CD14-positive monocyte (primary cell): ENCODE results near the gene PVALEF. TPM values are rescaled to one million over a fixed set of nuclear protein-coding genes. Genes with fewer than 3 reads are reported as not detected.
"Not testable (repeated sequence)": the region's sequence is repeated elsewhere in the genome, so short reads cannot be mapped to it uniquely, and the experiment has no call there.

Experiments used
- DNase-seq, 3 donors: peaks; one replicate each; pipeline ENCODE4 v3.0.0-alpha.2; 2011 to 2022
- H2AFZ ChIP-seq: 2 replicates; pipeline ENCODE4 v1.6.0; 2012; ENCODE audit warnings: mild to moderate bottlenecking, low read depth, low read length, inconsistent platforms; ENCODE audit not compliant: insufficient read depth, poor library complexity, severe bottlenecking
- H3K27ac ChIP-seq, 2 donors: 1 replicate in 1 of 2; 2 replicates in 1 of 2; pipeline ENCODE4 v1.5.1; 2012 to 2013; ENCODE audit warnings: low read length in 2 of 2, control low read depth in 1 of 2, inconsistent platforms in 1 of 2, low read depth in 1 of 2, mild to moderate bottlenecking in 1 of 2
- H3K27me3 ChIP-seq, 2 donors: one replicate each; pipeline versions ENCODE4 v1.6.0 to v1.6.1; 2011 to 2013; ENCODE audit warnings: low read length in 2 of 2; ENCODE audit not compliant: control insufficient read depth in 2 of 2, insufficient read depth in 2 of 2
- H3K36me3 ChIP-seq, 2 donors: replicated peaks in 1 of 2; 1 replicate in 1 of 2; 2 replicates in 1 of 2; pipeline versions ENCODE4 v1.5.1 to v1.6.1; 2012 to 2013; ENCODE audit warnings: low read length in 2 of 2, control low read depth in 1 of 2, inconsistent platforms in 1 of 2, mild to moderate bottlenecking in 1 of 2; ENCODE audit not compliant: insufficient read depth in 2 of 2, control insufficient read depth in 1 of 2
- H3K4me1 ChIP-seq, 2 donors: 1 replicate in 1 of 2; 2 replicates in 1 of 2; pipeline versions ENCODE4 v1.5.1 to v1.6.1; 2012 to 2013; ENCODE audit warnings: low read length in 2 of 2, control low read depth in 1 of 2, inconsistent platforms in 1 of 2, mild to moderate bottlenecking in 1 of 2, moderate library complexity in 1 of 2; ENCODE audit not compliant: insufficient read depth in 2 of 2, control insufficient read depth in 1 of 2
- H3K4me2 ChIP-seq: replicated peaks from 2 replicates; pipeline ENCODE3; 2012; ENCODE audit warnings: low read length, moderate library complexity, mild to moderate bottlenecking; ENCODE audit not compliant: poor library complexity, severe bottlenecking; ENCODE audit errors: extremely low read depth
- H3K4me3 ChIP-seq, 3 experiments: fragments of 200-600 bp in 1 of 3; sonication (generic) in 1 of 3; replicated peaks in 1 of 3; 1 replicate in 2 of 3; 2 replicates in 1 of 3; pipeline ENCODE4 v1.5.1; 2011 to 2013; ENCODE audit warnings: low read length in 3 of 3, mild to moderate bottlenecking in 3 of 3, control low read depth in 2 of 3, low read depth in 2 of 3, inconsistent platforms in 1 of 3, moderate library complexity in 1 of 3
- H3K79me2 ChIP-seq: 2 replicates; pipeline ENCODE4 v1.6.0; 2012; ENCODE audit warnings: mild to moderate bottlenecking, control low read depth, inconsistent platforms, low read length, moderate library complexity; ENCODE audit not compliant: insufficient read depth
- H3K9ac ChIP-seq: 2 replicates; pipeline ENCODE4 v1.6.0; 2017; ENCODE audit warnings: low read length, mild to moderate bottlenecking; ENCODE audit not compliant: insufficient read depth, poor library complexity, severe bottlenecking
- H3K9me3 ChIP-seq, 2 donors: replicated peaks in 1 of 2; 1 replicate in 1 of 2; 2 replicates in 1 of 2; pipeline versions ENCODE4 v1.5.1 to v1.6.1; 2012 to 2013; ENCODE audit warnings: low read length in 2 of 2, control low read depth in 1 of 2; ENCODE audit not compliant: control insufficient read depth in 1 of 2, insufficient read depth in 1 of 2
- H4K20me1 ChIP-seq: 2 replicates; pipeline ENCODE4 v1.6.0; 2012; ENCODE audit warnings: mild to moderate bottlenecking, low read length, control low read depth, moderate library complexity; ENCODE audit not compliant: insufficient read depth
- H3K27ac Mint-ChIP-seq, 7 donors: one replicate each; pipeline ENCODE4 v1.8.0; 2020; ENCODE audit warnings: mild to moderate bottlenecking in 7 of 7, mixed read lengths in 7 of 7, moderate library complexity in 6 of 7, inconsistent platforms in 2 of 7
- H3K27me3 Mint-ChIP-seq, 3 donors: one replicate each; pipeline ENCODE4 v1.8.0; 2021 to 2022; ENCODE audit warnings: low read depth in 3 of 3, mild to moderate bottlenecking in 3 of 3, mixed read lengths in 3 of 3, moderate library complexity in 3 of 3, inconsistent platforms in 1 of 3
- H3K36me3 Mint-ChIP-seq, 2 donors: one replicate each; pipeline ENCODE4 v1.8.0; 2020; ENCODE audit warnings: mixed read lengths in 2 of 2, inconsistent platforms in 1 of 2, mild to moderate bottlenecking in 1 of 2
- H3K4me1 Mint-ChIP-seq: one replicate; pipeline ENCODE4 v1.8.0; 2020; ENCODE audit warnings: mild to moderate bottlenecking, mixed read lengths
- H3K4me3 Mint-ChIP-seq, 2 donors: one replicate each; pipeline ENCODE4 v1.8.0; 2020; ENCODE audit warnings: mild to moderate bottlenecking in 2 of 2, mixed read lengths in 2 of 2, moderate library complexity in 1 of 2
- H3K9me3 Mint-ChIP-seq, 7 donors: one replicate each; pipeline ENCODE4 v1.8.0; 2020 to 2022; ENCODE audit warnings: mixed read lengths in 7 of 7, mild to moderate bottlenecking in 6 of 7, moderate library complexity in 6 of 7, inconsistent platforms in 2 of 7
- CTCF ChIP-seq: fragments of 200-600 bp; IDR thresholded peaks from one replicate; pipeline ENCODE4 v1.8.0; 2022; ENCODE audit warnings: antibody characterized with exemption, mild to moderate bottlenecking
- WGBS: methylation state at CpG from one replicate; pipeline ENCODE4 v1.1.5; 2013; ENCODE audit warnings: missing lambda C conversion rate; ENCODE audit not compliant: insufficient coverage; 5-methylcytosine and 5-hydroxymethylcytosine counted together
- intact Hi-C, 2 donors: fragments of 100-400 bp; cut with micrococcal nuclease; formaldehyde crosslinking; loops; one replicate each; pipeline versions ENCODE4 v1.15.0 to v1.15.1; 2023
- polyA plus RNA-seq, 3 donors: library from polyadenylated mRNA; depleted of rRNA in 1 of 3; unstranded in 2 of 3; stranded (reverse) in 1 of 3; fragments of 300-500 nt in 2 of 3; fragments of >200 nt in 1 of 3; fragmentation: Illumina TruSeq in 2 of 3; gene quantifications; 1 replicate in 2 of 3; 2 replicates in 1 of 3; pipeline ENCODE4 v1.2.3, GENCODE V29; 2012 to 2021

PVALEF gene
- polyA plus RNA-seq, 3 donors = not detected

- Histone ChIP-seq H3K9me3 (no peaks in the 10 kb centered on the region), H4K20me1 (no peaks in the 10 kb centered on the region), H3K4me2 (peak overlapping the region; percentile 99), H3K27me3 (no peaks in the 10 kb centered on the region), H3K79me2 (peaks cover 4% of the 10 kb centered on the region), H3K27ac (peak overlapping the region; percentile 30 to 64), H3K36me3 (peaks cover 3 to 5% of the 10 kb centered on the region in 2 donors), H3K9ac (peak overlapping the region; percentile 33), H3K4me1 (peaks cover 38 to 48% of the 10 kb centered on the region in 2 donors), H2AFZ (peak overlapping the region; percentile 71), H3K4me3 (peak overlapping the region; percentile 21 to 86 (median 42))
- Mint-ChIP-seq H3K27me3 (peaks cover 0 to 3% (median 0%) of the 10 kb centered on the region in 3 donors), H3K4me1 (peaks cover 39% of the 10 kb centered on the region), H3K4me3 (peak overlapping the region; percentile 78 to 92), H3K36me3 (peaks cover 5 to 15% of the 10 kb centered on the region in 2 donors), H3K9me3 (peaks cover 0 to 2% (median 0%) of the 10 kb centered on the region in 7 donors), H3K27ac (peak overlapping the region; percentile 70 to 91 (median 86))
- DNase-seq = peak; percentile 53 to 67 (median 59)
- 0% methylated on average over 6 of the region's 11 CpGs for whole genome bisulfite sequencing
- TF ChIP-seq CTCF = no peak
- intact Hi-C loops = loop anchor here (1.0 to 10.0 kb wide), 4 partner anchors 15 to 189 kb away; partner anchors contain the start of genes NDUFAF8 (in 2 of the 2), TEPSIN (in 2 of the 2) and BAIAP2 (in 1 of the 2)
Observed at GRCh38 chr17:81223762-81224130, 58.4 kb downstream of the PVALEF start.

- intact Hi-C loops = loop anchor here in 1 of 2 donors (10.0 kb wide), 1 partner anchor 193 kb away; the partner anchor contains the start of gene BAIAP2
- H3K27ac Mint-ChIP-seq = peak overlapping the region; percentile 31 to 87 (median 70)
Observed at GRCh38 chr17:81227630-81228029, 62.3 kb downstream of the PVALEF start.

More at GRCh38 chr17:81227630-81228029, 62.3 kb downstream of the PVALEF start:
- H2AFZ ChIP-seq, H3K4me2 ChIP-seq, H3K4me3 ChIP-seq, H3K4me3 Mint-ChIP-seq, H3K9me3 Mint-ChIP-seq, H3K9ac ChIP-seq, H4K20me1 ChIP-seq, H3K79me2 ChIP-seq, H3K9me3 ChIP-seq, H3K27me3 Mint-ChIP-seq, H3K27me3 ChIP-seq: not testable (repeated sequence)
- Histone ChIP-seq H3K36me3 (peaks cover 33 to 34% of the 10 kb centered on the region in 2 donors), H3K27ac (peak overlapping the region in 1 of 2 donors; percentile 72), H3K4me1 (peaks cover 42 to 49% of the 10 kb centered on the region in 2 donors)
- peaks cover 41% of the 10 kb centered on the region for H3K4me1 Mint-ChIP-seq
- WGBS = no CpG with 5 or more reads among the region's 2 CpGs
- peaks cover 17 to 31% of the 10 kb centered on the region in 2 donors for H3K36me3 Mint-ChIP-seq
- DNase-seq = peak in 2 of 3 donors; percentile 16 to 34
